ENCODE measurements around the gene CMTM2.

The CMTM2 gene

DNA sequence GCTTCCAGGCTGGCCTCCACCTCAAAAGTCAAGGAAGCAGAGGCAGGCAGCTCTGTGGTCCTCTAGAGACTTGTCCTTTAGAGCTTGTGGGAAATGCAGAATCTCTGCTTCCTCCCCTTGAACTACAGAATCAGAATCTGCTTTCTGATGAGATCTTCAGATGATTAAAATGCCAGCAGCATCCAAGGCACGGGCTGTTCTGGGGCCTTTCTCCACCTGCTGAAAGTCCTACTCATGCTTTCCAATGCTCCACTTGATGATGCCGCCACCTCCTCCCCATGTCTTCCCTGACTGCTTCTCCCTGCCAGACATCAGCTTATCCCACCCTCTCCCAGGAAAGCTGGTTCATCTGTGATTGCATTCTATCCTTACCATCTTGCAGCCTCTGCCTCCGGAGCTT lies 58.5 kb downstream of the CMTM2 start:
- no peak for DNase-seq

Measured in NCI-H774 (cell line).